ENCODE results near the gene ENOX1.
"Not testable (repeated sequence)": the region's sequence is repeated elsewhere in the genome, so short reads cannot be mapped to it uniquely, and the experiment has no call there.

ENOX1 gene

GRCh38 chr13:43354153-43354945 lies 432.4 kb downstream of the ENOX1 start:
- no peak for DNase-seq (ENCODE audit: low spot score)

DNA sequence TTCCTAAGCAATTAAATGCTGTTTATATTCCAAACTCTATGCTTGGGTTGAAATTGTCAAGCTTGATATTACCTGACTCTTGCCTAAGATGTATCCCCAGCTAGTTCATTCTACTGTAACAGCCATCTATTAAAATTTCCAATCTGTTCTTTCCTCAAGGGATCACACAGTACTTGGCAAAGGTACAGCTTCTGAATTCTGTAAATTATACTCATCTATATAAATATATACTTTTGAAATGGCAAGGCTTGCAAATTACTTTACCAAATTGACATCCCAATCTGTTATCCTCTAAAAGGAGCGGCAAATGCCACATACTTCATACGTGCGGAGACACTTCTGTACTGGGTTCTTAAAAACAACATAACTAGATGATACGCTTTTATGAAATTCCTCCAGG lies 433.1 kb downstream of the ENOX1 start:
- no peak for DNase-seq (ENCODE audit: low spot score)

- DNase-seq (ENCODE audit: low spot score): not testable (repeated sequence)
Observed at GRCh38 chr13:43351612-43352011, 435.2 kb downstream of the ENOX1 start.

DNA sequence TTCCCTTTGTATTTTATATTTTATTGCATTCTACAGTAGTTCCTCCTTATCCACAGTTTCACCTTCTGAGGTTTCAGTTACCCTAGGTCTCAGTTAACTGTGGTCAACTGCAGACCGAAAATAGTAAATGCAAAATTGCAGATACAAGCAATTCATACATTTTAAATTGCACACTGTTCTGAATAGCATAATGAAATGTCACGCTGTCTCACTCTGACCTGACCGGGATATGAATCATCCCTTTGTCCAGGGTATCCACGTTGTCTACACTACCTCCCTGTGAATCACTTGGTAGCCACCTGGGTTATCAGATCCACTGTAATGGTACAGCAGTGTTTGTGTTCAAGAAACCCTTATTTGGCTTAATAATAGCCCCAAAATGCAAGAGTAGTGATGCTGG lies 438.4 kb downstream of the ENOX1 start:
- DNase-seq (ENCODE audit: low spot score): no peak

DNA sequence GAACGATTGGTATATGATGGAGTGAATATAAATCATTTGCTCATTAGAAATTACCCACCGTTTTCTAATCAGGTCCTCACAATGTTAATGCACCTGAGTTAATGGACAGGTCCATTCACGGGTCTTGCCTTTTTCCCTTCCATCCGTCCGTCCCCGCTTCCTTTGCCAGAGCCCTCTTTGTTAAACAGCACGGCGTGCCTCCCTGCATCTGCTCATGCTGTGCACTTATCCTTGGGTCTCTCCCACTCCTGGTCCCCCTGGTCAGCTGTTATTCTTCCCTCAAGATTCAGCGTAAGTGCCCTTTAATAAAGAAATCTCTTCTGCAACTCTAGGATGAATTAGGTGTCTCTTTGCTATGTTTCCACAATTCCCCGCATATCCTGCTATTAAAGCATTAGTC lies 438.9 kb downstream of the ENOX1 start:
- no peak for DNase-seq (ENCODE audit: low spot score)

DNA sequence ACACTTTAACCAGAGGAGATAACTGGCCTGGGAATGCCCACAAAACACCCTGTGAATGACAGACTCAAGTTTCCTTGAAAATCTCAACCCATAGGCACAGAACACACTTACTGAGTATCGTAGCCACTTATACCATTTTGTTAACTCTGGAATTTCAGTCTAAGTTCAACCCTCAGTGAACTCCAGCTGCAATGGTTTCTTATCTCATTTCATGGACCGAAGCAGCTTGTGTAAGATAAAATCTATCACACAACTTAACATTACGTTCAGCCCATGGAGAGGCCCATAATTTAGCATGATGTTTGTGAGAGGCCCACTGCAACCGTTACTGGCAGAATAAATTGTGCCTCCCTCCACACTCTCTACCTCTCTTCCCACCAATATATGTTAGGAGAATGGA lies 440.3 kb downstream of the ENOX1 start:
- no peak for DNase-seq (ENCODE audit: low spot score)

GRCh38 chr13:43343645-43344044 lies 443.1 kb downstream of the ENOX1 start:
- DNase-seq (ENCODE audit: low spot score): no peak

DNA sequence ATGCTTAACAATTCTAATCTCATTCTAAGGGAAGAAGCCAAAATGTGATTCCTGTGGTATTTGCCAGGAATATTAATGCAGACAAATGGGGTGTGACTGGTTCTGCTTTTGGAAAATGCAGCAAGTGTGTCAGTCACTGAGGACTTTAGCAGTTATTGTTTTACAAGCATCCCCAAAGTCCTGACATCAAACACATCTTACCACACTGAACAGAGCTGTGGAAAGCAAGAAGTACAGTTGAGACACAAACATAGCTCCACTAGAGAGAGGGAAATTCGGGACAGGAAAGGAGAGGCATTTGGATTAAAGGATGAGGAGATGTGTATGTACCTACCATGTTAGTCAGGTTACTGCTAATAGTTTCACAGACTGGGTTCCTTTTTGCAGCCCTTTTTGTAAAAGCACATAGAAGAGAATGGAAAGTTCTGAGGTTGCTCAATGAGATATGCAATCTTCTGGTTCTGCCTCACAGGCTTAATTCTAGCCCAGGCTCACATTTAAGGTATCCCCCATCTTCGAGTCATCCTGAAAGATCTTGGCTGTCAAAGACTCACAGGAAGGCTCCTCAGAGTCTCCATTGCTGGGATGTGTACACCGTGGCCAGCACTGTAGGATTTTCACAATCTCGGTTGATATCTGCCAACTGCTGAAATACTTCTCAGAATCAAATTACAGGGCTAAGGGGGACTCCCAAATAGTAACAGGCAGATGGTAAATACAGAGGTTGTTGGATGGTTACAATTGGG lies 446.8 kb downstream of the ENOX1 start:
- DNase-seq (ENCODE audit: low spot score): no peak

GRCh38 chr13:43339145-43339804 lies 447.5 kb downstream of the ENOX1 start:
- DNase-seq (ENCODE audit: low spot score): no peak

DNA sequence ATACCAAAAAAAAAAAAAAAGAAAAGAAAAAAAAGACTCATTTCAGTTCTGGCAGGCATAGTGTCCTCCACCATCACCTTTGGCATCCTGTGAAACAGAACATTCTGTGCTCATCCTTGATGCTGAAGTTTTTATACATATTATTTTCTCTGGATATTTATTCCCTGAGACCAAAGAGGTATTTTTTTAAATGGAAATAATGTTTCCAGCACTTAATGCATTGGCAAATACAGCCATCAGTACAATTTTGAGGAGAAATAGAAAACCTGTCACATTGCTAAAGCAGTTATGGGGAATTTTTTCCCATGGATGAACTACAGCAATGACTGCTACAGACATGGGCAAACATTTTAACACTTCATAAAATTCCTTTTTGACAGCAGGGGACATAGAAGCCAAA lies 451.0 kb downstream of the ENOX1 start:
- no peak for DNase-seq (ENCODE audit: low spot score)

GRCh38 chr13:43333176-43333575 lies 453.6 kb downstream of the ENOX1 start:
- no peak for DNase-seq (ENCODE audit: low spot score)

DNA sequence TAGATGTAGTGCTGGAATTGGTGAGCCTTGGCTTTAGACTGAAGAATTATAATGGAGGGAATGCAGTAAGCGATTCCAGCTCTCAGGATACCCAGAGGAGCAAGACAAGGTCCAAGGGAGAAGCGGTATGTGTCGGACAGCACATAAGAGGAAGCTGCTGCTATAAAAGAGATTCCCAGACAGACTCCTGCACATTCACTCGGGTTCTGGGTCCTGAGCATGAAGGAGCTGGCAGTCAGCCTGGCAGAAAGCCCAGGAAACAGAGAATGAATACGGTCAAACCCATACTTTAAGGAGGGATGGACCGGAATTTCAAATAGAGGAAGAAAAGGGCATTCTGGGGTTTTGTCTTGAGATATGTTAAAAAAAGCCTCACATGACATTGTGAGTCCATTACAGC lies 455.1 kb downstream of the ENOX1 start:
- no peak for DNase-seq (ENCODE audit: low spot score)

- DNase-seq (ENCODE audit: low spot score): no peak
Observed at GRCh38 chr13:43329702-43330101, 457.1 kb downstream of the ENOX1 start.

GRCh38 chr13:43328907-43329306 lies 457.9 kb downstream of the ENOX1 start:
- no peak for DNase-seq (ENCODE audit: low spot score)

DNA sequence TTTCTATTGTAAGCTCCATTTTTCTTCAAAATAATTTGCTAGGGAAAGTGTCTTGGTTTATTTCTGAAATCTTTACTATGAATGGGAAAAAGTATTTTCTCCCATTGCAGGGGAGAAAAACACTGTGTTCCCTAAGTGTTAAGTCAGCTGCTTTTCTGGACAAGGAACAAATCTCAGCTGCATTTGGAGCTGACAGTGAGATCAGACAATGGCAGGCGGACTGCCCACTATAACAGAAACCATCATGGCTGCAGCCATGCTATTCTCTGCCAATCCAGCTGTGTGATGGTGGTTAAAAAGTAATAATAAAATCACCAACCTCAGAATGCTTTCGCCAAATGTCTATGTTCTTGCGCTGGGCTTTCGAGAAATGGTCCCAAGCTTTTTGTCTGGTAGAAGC lies 460.7 kb downstream of the ENOX1 start:
- DNase-seq (ENCODE audit: low spot score): no peak

DNA sequence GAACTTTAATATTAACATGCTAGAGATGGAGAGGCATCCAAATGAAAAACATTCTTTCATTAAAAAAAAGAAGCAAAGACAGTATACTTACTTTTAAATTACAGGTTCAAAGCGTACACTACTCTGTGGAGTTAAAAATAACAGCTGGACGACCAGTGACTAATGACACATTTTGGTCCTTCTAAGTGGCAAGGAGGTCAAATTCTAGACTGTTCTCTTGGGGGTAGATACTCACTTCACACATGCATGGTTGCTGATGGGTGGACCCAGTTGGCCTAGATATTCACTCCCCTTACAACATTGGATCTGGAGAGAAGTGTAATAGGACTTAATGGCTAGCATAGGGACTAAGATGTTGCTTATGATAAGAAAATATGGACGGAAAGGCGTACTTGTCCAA lies 461.1 kb downstream of the ENOX1 start:
- no peak for DNase-seq (ENCODE audit: low spot score)

- DNase-seq (ENCODE audit: low spot score): no peak
Observed at GRCh38 chr13:43324129-43324528, 462.6 kb downstream of the ENOX1 start.

- no peak for DNase-seq (ENCODE audit: low spot score)
Observed at GRCh38 chr13:43319617-43320444, 466.9 kb downstream of the ENOX1 start.

GRCh38 chr13:43316946-43317353 lies 469.8 kb downstream of the ENOX1 start:
- DNase-seq (ENCODE audit: low spot score): no peak

DNA sequence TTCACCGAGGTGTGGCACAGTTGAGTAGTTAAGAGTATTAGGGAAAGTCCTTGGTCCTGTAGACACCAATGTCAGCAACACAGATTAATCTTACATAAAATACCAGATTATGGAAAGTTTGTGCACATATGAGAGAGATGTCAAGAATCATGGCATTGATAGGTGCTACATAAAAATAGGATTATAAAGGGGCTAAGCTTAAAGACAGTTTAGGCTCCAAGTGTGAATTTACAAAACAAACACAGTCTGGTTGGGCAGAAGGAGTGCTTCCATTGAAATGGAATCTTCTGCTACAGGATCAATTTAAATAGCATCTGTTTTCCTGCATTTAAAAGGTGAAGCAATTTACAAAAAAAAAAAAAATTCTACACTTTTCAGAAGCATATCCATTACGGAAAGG lies 470.5 kb downstream of the ENOX1 start:
- no peak for DNase-seq (ENCODE audit: low spot score)

GRCh38 chr13:43315522-43315921 lies 471.2 kb downstream of the ENOX1 start:
- no peak for DNase-seq (ENCODE audit: low spot score)

DNA sequence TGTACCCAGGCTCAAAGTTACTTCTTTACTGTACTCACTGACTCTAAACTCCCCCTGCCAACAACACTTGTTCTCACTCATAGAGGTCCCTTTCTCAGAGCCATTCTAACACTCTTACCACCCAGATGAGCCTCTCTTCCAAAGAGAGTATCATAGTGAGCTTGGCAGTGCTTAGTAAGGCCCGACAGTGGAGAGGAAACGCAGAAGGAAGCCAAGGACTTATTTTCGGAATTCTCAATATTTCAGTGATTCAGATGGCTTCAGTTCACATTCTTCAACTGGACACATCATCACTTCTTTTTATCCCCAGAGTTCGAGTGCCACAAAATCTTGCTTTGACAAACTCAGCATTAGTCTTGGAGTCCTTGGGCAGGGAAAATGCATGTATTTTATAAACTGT lies 477.5 kb downstream of the ENOX1 start:
- no peak for DNase-seq (ENCODE audit: low spot score)
